Stimulated activated CD4-positive, alpha-beta T cell treated with anti-CD3 and anti-CD28 coated beads, Interleukin-12 subunit alpha, Interleukin-12 subunit beta, amount 100 ng/mL, for 48 hours (primary cell): ENCODE measurements around the gene PDS5A.
"Not testable (repeated sequence)": the region's sequence is repeated elsewhere in the genome, so short reads cannot be mapped to it uniquely, and the experiment has no call there.

ENCODE experiments used
- DNase-seq, 3 donors: peaks; one replicate each; pipeline ENCODE4 v3.0.0-alpha.2; 2020; ENCODE audit warnings: low read depth in 2 of 3, low spot score in 1 of 3

The PDS5A gene

DNA sequence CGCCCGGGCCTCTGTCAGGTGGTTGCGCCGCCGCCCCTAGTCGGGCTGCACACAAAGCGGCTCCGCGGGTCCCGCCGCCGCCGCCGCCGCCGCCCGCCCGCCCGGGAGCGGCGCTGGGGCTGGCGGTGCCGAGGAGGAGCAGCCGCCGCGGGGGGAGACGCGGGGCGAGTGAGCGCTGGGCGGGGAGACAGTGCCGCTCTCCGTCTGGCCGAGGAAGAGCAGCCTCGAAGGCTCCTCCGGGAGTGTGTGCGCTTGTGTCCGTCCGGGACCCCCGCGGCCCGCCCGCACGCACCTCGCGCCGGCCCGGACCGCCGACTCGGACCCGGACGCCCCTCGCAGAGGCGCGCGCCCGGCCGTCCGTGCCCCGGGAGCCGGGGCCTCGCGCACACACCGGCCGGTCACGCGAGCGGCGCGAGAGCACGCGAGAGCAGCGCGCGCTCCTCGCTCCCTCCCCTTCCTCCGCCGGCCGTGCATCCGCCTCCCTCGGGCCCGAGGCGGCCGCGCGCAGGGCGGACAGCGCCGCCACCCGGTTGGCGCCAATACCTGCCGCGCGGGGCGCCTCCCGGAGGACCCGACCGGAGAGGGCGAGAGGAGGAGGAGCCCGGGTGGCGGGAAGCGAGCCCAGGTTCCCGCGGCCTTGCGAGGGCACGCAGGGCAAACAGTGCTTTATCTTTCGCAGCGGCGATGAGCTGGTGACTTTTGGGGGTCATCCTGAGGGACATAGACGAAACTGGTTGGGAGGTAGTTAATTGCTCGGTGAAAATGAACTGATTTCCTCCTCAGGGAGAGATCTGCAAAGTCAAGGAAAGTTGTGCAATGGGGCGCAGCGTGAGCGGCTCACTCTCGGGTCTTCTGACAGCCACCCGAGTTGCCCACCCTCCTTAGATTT is at the start of gene PDS5A:
Gene PDS5A (minus strand): TSS at position 423 of the 889 bp plus-strand sequence. CDS start 1,334 bp downstream, outside the sequence.
- peak; percentile 74 to 87 (median 82) for DNase-seq

- not testable (repeated sequence) for DNase-seq
Measured at GRCh38 chr4:40024049-40024448, 46.3 kb upstream of the PDS5A start.

- DNase-seq: not testable (repeated sequence)
Measured at GRCh38 chr4:40021116-40021515, 43.4 kb upstream of the PDS5A start.

GRCh38 chr4:40020221-40020620 is 42.5 kb upstream of the PDS5A start:
- DNase-seq: no peak

DNA sequence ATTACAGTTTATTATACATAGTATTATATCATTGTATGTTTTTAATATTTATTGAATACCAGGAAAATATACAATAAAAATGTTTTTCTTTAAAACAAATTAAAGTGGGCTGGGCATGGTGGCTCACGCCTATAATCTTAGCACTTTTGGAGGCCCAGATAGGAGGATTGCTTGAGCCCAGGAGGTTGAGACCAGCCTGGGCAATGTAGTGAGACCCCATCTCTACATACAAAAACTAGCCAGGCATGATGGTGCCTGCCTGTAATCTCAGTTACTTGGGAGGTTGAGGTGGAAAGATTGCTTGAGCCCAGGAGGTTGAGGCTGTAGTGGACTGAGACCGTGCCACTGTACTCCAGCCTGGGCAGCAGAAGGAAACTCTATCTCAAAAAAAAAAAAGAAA is 38.3 kb upstream of the PDS5A start:
- no peak for DNase-seq

DNA sequence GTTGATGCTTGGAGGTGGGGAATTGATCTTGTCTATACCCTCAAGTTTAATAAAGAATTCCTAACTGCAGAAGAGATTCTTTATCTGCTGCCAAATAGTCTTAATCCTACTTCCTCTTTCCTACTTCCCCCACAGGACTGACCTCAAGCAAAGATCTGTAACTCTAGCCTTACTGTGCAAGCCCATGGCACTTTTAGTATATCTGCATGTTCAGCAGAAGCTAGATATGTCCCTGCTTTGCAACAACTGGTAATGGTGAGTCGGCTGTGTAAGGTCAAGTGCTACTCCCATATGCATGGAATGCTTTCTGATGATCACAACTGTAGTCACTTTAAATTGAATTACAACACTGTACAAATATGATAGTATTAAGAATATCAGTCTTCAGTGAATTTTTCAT is 26.3 kb upstream of the PDS5A start:
- DNase-seq: no peak

- DNase-seq: no peak
Measured at GRCh38 chr4:40000711-40001110, 23.0 kb upstream of the PDS5A start.

DNA sequence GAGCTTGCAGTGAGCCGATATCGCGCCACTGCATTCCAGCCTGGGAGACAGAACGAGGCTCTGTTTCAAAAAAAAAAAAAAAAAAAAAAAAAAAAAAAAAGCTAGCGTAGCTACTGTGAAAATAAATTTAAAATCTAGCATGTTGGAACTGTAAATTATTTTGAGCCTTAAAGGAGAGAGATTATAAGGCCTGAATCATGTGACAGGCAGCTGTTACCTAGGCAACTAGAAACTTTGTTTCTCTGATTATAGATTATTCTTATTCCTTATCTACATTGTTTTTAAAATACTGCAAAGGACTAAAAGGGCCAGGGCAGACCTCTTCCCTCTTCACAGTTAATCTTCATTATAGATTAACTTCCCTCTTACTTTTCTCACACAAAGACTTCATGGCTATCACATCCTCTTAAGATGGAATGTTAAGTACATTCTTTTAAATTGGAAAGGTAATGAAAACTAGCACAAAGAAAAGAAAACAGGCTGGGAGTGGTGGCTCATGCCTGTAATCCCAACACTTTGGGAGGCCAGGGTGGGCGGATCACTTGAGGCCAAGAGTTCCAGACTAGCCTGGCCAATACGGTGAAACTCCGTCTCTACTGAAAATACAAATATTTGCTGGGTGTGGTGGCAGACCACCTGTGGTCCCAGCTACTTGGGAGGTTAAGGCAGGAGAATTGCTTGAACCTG is 21.1 kb upstream of the PDS5A start:
- no peak for DNase-seq

DNA sequence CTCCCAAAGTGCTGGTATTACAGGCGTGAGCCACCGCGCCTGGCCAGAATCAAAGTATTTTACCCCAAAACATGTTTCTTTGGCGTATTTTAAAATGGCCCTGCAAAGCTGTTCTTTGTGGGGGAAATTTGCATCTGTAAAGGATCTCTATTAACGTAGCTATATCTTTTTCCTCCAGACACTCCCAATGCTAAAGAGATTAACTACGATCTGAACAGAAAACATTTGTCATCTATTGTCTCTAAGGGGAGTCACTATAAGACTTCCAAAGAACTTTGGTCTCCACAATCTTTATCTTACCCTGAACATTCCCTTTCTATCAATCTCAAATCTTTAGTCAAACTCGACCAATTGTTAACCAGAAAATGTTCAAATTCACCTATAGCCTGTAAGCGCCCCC is 19.1 kb upstream of the PDS5A start:
- DNase-seq: no peak

- no peak for DNase-seq
Measured at GRCh38 chr4:39994406-39994805, 16.7 kb upstream of the PDS5A start.

GRCh38 chr4:39989381-39989780 is 11.7 kb upstream of the PDS5A start:
- not testable (repeated sequence) for DNase-seq

DNA sequence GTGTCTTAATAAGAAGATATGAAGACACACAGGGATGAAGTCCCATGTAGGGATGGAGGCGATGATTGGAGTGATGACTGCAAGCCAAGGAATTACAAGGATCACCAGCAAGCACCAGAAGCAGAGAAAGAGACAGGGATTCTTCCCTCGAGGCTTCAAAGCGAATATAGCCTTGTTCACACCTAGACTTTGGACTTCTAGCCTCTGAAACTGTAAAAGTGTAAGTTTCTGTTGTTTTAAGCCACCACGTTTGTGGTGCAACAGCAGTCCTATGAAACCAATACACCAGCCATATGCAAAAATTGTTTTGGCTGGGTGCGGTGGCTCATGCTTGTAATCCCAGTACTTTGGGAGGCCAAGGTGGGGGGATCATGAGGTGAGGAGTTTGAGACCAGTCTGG is 9.8 kb upstream of the PDS5A start:
- DNase-seq: no peak

- no peak for DNase-seq
Measured at GRCh38 chr4:39978904-39979303, 1.2 kb upstream of the PDS5A start.

DNA sequence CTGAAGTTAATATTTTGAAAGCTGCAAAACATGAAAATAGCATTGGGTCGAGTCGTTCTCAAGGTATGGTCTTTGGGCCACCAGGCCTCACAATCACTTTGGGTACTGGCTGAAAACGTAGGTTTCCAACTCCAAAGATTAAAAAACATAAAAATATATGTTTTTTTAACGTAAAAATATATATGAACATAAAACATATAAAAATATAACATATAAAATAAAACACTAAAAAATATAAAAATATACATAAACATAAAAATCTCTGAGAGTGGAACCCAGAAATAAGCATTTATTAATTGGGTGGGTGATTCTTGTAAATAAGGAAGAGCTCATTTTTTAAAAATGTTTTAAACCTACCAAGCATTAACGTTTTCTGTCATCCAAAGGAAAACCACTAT is 666 bp upstream of the PDS5A start:
- DNase-seq: no peak

GRCh38 chr4:39976945-39977488 is 694 bp downstream of the PDS5A start:
- DNase-seq: peak; percentile 24 to 42 (median 35)

DNA sequence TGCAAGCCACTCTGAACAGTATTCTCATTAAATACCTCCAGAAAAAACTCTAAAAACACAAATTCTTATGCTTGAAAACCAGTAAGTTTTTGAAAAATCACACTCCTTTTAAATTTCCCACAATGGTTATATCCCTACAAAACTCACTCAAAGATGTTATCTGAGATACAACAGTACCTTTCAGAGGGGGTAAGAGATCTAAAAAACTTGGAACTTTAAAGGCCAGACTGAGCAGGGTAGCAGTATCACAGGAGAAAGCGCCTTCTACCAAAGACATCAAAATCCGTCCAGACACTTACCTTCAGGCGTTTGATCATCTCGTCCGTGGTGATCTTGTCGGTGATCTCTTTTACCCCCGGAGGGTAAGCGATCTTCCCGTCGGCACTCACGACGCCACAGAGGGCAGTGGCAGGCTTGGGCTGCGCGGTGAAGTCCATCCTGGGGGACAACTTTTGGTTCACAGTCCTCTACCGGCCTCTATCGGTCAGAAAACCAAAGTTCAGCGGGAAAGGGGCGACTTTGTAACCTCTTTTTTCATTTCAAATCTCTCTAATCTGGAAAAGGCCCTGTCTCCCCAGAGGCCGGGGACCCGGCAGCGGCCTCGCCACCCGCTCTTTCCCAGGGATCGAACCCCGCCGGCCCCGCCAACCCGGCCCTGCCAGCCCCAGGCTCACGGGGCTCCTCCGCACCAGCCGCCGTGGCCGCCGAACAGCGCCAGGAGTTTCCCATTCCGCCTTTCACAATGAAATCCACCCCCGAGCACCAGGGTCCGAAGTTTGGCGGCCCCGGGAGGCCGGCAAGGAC is 1.4 kb downstream of the PDS5A start:
- DNase-seq: peak; percentile 49 to 73 (median 55)

GRCh38 chr4:39975488-39976089 is 2.1 kb downstream of the PDS5A start:
- DNase-seq: no peak

DNA sequence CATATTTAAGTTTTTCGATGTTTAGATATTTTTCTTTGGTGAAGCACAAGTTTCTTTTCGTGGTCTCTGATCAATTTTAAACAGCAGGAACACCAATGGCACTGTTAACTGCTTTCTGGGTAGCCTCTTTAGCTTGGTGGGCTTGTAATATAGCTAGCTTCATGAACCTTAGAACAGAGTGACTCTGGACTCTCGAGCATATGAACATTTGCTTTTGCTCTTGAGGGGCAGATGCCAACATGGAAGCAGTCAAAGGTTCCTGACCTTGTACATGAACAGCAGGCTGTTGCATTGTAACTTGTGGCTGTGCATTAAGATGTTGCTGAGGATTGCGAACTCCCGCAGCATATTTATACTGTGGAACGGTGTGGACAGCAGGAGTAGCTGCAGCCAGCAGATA is 4.7 kb downstream of the PDS5A start:
- not testable (repeated sequence) for DNase-seq

- DNase-seq: no peak
Measured at GRCh38 chr4:39970671-39971640, 6.8 kb downstream of the PDS5A start.

DNA sequence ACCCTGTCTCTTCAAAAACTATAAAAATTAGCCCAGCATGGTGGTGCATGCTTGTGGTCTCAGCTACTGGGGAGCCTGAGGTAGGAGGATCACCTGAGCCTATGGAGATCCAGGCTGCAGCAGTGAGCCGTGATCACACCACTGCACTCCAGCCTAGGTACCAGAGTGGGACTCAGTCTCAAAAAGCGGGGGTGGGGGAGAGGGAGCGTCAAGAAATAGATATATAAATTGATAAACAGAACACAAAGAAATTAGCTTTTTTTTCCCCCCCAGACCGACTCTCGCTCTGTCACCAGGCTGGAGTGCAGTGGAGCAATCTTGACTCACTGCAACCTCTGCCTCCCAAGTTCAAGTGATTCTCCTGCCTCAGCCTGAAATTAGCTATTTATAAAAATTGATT is 14.1 kb downstream of the PDS5A start:
- DNase-seq: no peak
